ENCODE measurements around the gene PJVK.

PJVK gene

GRCh38 chr2:178426388-178426787 is 24.8 kb upstream of the PJVK start:
- Mint-ChIP-seq H3K9me3 (peaks cover 35% of the 10 kb centered on the region), H3K4me3 (no peak overlapping the region), H3K4me1 (no peaks in the 10 kb centered on the region), H3K36me3 (ENCODE audit: low read depth) (peaks cover 99% of the 10 kb centered on the region), H3K27me3 (ENCODE audit: low read depth, poor library complexity) (no peaks in the 10 kb centered on the region), H3K27ac (no peak overlapping the region)
- no peak for TF ChIP-seq CTCF (IDR thresholded peaks at IDR 0.05)
- no peak for DNase-seq

- no peak for DNase-seq
- TF ChIP-seq CTCF (IDR thresholded peaks at IDR 0.05) = no peak
- H3K27ac Mint-ChIP-seq = no peak overlapping the region
- no peaks in the 10 kb centered on the region for H3K4me1 Mint-ChIP-seq
- H3K36me3 Mint-ChIP-seq (ENCODE audit: low read depth) = peaks cover 100% of the 10 kb centered on the region
- no peaks in the 10 kb centered on the region for H3K27me3 Mint-ChIP-seq (ENCODE audit: low read depth, poor library complexity)
- H3K4me3 Mint-ChIP-seq = no peak overlapping the region
- peaks cover 35% of the 10 kb centered on the region for H3K9me3 Mint-ChIP-seq
Measured at GRCh38 chr2:178427458-178427857, 23.7 kb upstream of the PJVK start.

- H3K27ac Mint-ChIP-seq = peak overlapping the region; percentile 76
- no peaks in the 10 kb centered on the region for H3K27me3 Mint-ChIP-seq (ENCODE audit: low read depth, poor library complexity)
- peaks cover 35% of the 10 kb centered on the region for H3K9me3 Mint-ChIP-seq
- no peaks in the 10 kb centered on the region for H3K4me1 Mint-ChIP-seq
- peaks cover 100% of the 10 kb centered on the region for H3K36me3 Mint-ChIP-seq (ENCODE audit: low read depth)
- DNase-seq = no peak
- H3K4me3 Mint-ChIP-seq = no peak overlapping the region
- no peak for TF ChIP-seq CTCF (IDR thresholded peaks at IDR 0.05)
Measured at GRCh38 chr2:178428396-178428806, 22.8 kb upstream of the PJVK start.

- no peaks in the 10 kb centered on the region for H3K4me1 Mint-ChIP-seq
- DNase-seq = no peak
- no peak overlapping the region for H3K4me3 Mint-ChIP-seq
- H3K27me3 Mint-ChIP-seq (ENCODE audit: low read depth, poor library complexity) = no peaks in the 10 kb centered on the region
- peak overlapping the region; percentile 84 for H3K27ac Mint-ChIP-seq
- H3K36me3 Mint-ChIP-seq (ENCODE audit: low read depth) = peaks cover 98% of the 10 kb centered on the region
- H3K9me3 Mint-ChIP-seq = peaks cover 28% of the 10 kb centered on the region
- no peak for TF ChIP-seq CTCF (IDR thresholded peaks at IDR 0.05)
Measured at GRCh38 chr2:178429336-178429735, 21.8 kb upstream of the PJVK start.

GRCh38 chr2:178436662-178437061 is 14.5 kb upstream of the PJVK start:
- DNase-seq = no peak
- Mint-ChIP-seq H3K4me3 (no peak overlapping the region), H3K4me1 (no peaks in the 10 kb centered on the region), H3K9me3 (no peaks in the 10 kb centered on the region), H3K27ac (no peak overlapping the region), H3K36me3 (ENCODE audit: low read depth) (peaks cover 88% of the 10 kb centered on the region), H3K27me3 (ENCODE audit: low read depth, poor library complexity) (no peaks in the 10 kb centered on the region)
- TF ChIP-seq CTCF (IDR thresholded peaks at IDR 0.05) = no peak

GRCh38 chr2:178441426-178441825 is 9.8 kb upstream of the PJVK start:
- no peak overlapping the region for H3K27ac Mint-ChIP-seq
- H3K27me3 Mint-ChIP-seq (ENCODE audit: low read depth, poor library complexity) = no peaks in the 10 kb centered on the region
- no peaks in the 10 kb centered on the region for H3K9me3 Mint-ChIP-seq
- H3K4me3 Mint-ChIP-seq = no peak overlapping the region
- no peaks in the 10 kb centered on the region for H3K4me1 Mint-ChIP-seq
- no peak for DNase-seq
- peaks cover 81% of the 10 kb centered on the region for H3K36me3 Mint-ChIP-seq (ENCODE audit: low read depth)
- no peak for TF ChIP-seq CTCF (IDR thresholded peaks at IDR 0.05)

Measured in nephron progenitor cell (in vitro differentiated cells).